Loucy (cell line): Measurements from ENCODE around the gene GARRE1.

Source experiments
- EZH2phosphoT487 ChIP-seq: fragments of 200-600 bp; IDR thresholded peaks from 2 replicates; pipeline ENCODE4 v1.6.1; 2018; ENCODE audit warnings: antibody characterized with exemption, mild to moderate bottlenecking, moderate library complexity, borderline replicate concordance
- TF ChIP-seq, protein P1 (sequence below): fragments of 200-600 bp; sonication (generic); conservative IDR thresholded peaks from 2 replicates; pipeline ENCODE4 v1.5.1; 2014; ENCODE audit warnings: mild to moderate bottlenecking, antibody characterized with exemption, low read length

DNA sequence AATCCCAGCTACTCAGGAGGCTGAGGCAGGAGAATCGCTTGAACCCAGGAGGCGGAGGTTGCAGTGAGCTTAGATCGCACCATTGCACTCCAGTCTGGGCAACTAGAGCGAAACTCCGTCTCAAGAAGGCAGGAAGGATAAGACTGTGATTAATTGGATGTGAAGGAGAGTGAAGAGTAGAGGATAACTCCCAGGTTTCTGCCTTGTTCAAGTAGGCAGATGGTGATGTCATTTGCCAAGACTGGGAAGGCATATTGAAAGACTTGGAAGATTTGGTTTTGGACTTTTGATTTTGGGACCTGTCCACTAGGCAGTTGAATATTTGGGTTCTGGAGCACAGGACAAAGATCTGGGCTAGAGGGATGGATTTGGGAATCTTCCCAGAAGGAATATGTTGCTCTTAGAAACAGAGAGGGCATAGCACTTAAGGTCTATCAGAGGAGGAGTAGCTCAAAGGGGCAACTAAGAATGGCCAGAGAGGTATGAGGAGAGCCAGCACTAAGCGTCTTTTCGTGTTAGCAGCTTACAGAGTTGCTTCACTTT is 20.0 kb downstream of the GARRE1 start:
- TF ChIP-seq, protein P1, sequence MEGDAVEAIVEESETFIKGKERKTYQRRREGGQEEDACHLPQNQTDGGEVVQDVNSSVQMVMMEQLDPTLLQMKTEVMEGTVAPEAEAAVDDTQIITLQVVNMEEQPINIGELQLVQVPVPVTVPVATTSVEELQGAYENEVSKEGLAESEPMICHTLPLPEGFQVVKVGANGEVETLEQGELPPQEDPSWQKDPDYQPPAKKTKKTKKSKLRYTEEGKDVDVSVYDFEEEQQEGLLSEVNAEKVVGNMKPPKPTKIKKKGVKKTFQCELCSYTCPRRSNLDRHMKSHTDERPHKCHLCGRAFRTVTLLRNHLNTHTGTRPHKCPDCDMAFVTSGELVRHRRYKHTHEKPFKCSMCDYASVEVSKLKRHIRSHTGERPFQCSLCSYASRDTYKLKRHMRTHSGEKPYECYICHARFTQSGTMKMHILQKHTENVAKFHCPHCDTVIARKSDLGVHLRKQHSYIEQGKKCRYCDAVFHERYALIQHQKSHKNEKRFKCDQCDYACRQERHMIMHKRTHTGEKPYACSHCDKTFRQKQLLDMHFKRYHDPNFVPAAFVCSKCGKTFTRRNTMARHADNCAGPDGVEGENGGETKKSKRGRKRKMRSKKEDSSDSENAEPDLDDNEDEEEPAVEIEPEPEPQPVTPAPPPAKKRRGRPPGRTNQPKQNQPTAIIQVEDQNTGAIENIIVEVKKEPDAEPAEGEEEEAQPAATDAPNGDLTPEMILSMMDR, result no peak
- no peak for TF ChIP-seq EZH2phosphoT487
